ENCODE data around the gene CDKL1. TPM values are rescaled to one million over a fixed set of nuclear protein-coding genes. Genes with fewer than 3 reads are reported as not detected.

Gene CDKL1
- total RNA-seq, 4 donors from 2014 or later, result 1.5 to 12.5 (median 3.9) TPM

GRCh38 chr14:50340045-50340444 lies 56.6 kb downstream of the CDKL1 start:
- no peak overlapping the region for H3K4me3 ChIP-seq (ENCODE audit: low read depth, poor library complexity, severe bottlenecking)
- 96 to 97% methylated on average over 5 of the region's 5 CpGs for WGBS, 2 donors
- intact Hi-C loops (cut with DNase I; ENCODE audit: low total_unique reads), result loop anchor here (10.0 kb wide), 1 partner anchor 185 kb away; no protein-coding TSS in a partner anchor
- TF ChIP-seq POLR2A (IDR thresholded peaks at IDR 0.05), result no peak
- no peak for TF ChIP-seq CTCF (IDR thresholded peaks at IDR 0.05)
- no peak for DNase-seq (ENCODE audit: low spot score in 2 of 2)

- TF ChIP-seq CTCF (IDR thresholded peaks at IDR 0.05) (no peak), POLR2A (IDR thresholded peaks at IDR 0.05) (no peak)
- 64 to 72% methylated on average over 3 of the region's 3 CpGs for WGBS, 2 donors
- no peak for DNase-seq (ENCODE audit: low spot score in 2 of 2)
Observed at GRCh38 chr14:50339178-50339804, 57.4 kb downstream of the CDKL1 start.

GRCh38 chr14:50338587-50338986 lies 58.1 kb downstream of the CDKL1 start:
- no peak overlapping the region for H3K4me3 ChIP-seq (ENCODE audit: low read depth, poor library complexity, severe bottlenecking)
- 91 to 98% methylated on average over 2 of the region's 2 CpGs for WGBS, 2 donors
- TF ChIP-seq POLR2A (IDR thresholded peaks at IDR 0.05) (no peak), CTCF (IDR thresholded peaks at IDR 0.05) (no peak)
- intact Hi-C loops (cut with DNase I; ENCODE audit: low total_unique reads), result no loop called here
- DNase-seq (ENCODE audit: low spot score in 2 of 2), result no peak

More at GRCh38 chr14:50339178-50339804, 57.4 kb downstream of the CDKL1 start:
- intact Hi-C loops (cut with DNase I; ENCODE audit: low total_unique reads), result no loop called here
- H3K4me3 ChIP-seq (ENCODE audit: low read depth, poor library complexity, severe bottlenecking), result no peak overlapping the region

GRCh38 chr14:50335989-50336824 lies 60.5 kb downstream of the CDKL1 start:
- 43 to 49% methylated on average over 7 of the region's 7 CpGs for WGBS, 2 donors
- TF ChIP-seq POLR2A (IDR thresholded peaks at IDR 0.05), result no peak
- TF ChIP-seq CTCF (IDR thresholded peaks at IDR 0.05), result no peak
- DNase-seq (ENCODE audit: low spot score in 2 of 2), result no peak
- intact Hi-C loops (cut with DNase I; ENCODE audit: low total_unique reads), result no loop called here
- H3K4me3 ChIP-seq (ENCODE audit: low read depth, poor library complexity, severe bottlenecking), result no peak overlapping the region

GRCh38 chr14:50335389-50335788 lies 61.3 kb downstream of the CDKL1 start:
- TF ChIP-seq POLR2A (IDR thresholded peaks at IDR 0.05) (no peak), CTCF (IDR thresholded peaks at IDR 0.05) (no peak)
- H3K4me3 ChIP-seq (ENCODE audit: low read depth, poor library complexity, severe bottlenecking), result no peak overlapping the region
- WGBS, 2 donors, result 11 to 18% methylated on average over 7 of the region's 7 CpGs
- intact Hi-C loops (cut with DNase I; ENCODE audit: low total_unique reads), result no loop called here
- peak; percentile 71 to 88 for DNase-seq (ENCODE audit: low spot score in 2 of 2)

All from lower leg skin (tissue), 4 donors.